KOPT-K1 (cell line): Measurements from ENCODE around the gene ZNF24.

Experiments used
- H3K27ac ChIP-seq: fragments of 200-600 bp; sonication (generic); 2 replicates; pipeline ENCODE4 v1.5.1; 2016; ENCODE audit warnings: antibody characterized with exemption, mild to moderate bottlenecking, low read depth, low read length; ENCODE audit not compliant: poor library complexity, severe bottlenecking
- H3K36me3 ChIP-seq: fragments of 200-600 bp; sonication (generic); 2 replicates; pipeline ENCODE4 v1.5.1; 2017; ENCODE audit warnings: antibody characterized with exemption, mild to moderate bottlenecking, low read length, moderate library complexity; ENCODE audit not compliant: insufficient read depth
- H3K9me3 ChIP-seq: fragments of 200-600 bp; sonication (generic); 2 replicates; pipeline ENCODE4 v1.5.1; 2017; ENCODE audit warnings: antibody characterized with exemption, low read length, mild to moderate bottlenecking; ENCODE audit not compliant: insufficient read depth, poor library complexity, severe bottlenecking

Gene ZNF24

DNA sequence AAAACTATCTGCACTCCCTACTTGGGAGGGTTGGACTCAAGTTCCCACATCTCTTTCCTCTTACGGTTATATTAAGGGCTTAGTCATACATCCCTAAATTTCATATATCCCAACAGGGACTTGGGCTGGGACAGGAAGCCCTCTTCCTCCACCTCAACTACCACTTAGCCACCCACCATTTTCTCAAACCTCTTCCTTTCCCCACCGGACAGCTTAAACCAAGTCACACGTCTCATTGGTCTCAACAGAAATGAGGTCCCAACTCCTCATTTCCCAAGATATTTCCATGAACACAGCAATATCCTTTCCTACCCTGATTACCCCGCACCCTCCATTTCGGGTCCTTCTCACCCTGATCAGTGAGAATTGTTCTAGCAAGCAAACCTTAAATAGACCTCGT lies 54.9 kb downstream of the ZNF24 start:
- Histone ChIP-seq H3K27ac (peak overlapping the region; percentile 83), H3K9me3 (peaks cover 24% of the 10 kb centered on the region), H3K36me3 (peaks cover 30% of the 10 kb centered on the region)

DNA sequence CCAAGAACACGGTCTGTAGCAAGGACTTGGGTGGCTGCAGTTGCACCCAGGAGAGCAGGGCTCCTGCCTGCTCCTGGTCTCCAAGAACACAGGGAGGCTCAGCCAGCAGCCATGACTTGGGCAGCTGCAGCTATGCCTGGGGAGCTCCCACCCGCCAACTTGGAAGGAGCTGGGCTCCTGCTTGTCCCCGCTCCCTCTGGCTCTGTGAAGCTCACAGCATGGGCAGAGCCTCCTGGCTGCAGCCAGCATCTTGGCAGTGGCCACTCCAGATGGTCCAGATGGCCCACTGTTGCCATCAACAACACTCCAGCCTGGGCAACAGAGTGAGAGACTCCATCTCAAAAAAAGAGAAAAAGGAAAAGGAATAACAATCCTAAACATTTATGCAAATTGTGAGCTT lies 59.4 kb downstream of the ZNF24 start:
- Histone ChIP-seq H3K36me3 (peaks cover 25% of the 10 kb centered on the region), H3K27ac (no peak overlapping the region), H3K9me3 (peaks cover 50% of the 10 kb centered on the region)

DNA sequence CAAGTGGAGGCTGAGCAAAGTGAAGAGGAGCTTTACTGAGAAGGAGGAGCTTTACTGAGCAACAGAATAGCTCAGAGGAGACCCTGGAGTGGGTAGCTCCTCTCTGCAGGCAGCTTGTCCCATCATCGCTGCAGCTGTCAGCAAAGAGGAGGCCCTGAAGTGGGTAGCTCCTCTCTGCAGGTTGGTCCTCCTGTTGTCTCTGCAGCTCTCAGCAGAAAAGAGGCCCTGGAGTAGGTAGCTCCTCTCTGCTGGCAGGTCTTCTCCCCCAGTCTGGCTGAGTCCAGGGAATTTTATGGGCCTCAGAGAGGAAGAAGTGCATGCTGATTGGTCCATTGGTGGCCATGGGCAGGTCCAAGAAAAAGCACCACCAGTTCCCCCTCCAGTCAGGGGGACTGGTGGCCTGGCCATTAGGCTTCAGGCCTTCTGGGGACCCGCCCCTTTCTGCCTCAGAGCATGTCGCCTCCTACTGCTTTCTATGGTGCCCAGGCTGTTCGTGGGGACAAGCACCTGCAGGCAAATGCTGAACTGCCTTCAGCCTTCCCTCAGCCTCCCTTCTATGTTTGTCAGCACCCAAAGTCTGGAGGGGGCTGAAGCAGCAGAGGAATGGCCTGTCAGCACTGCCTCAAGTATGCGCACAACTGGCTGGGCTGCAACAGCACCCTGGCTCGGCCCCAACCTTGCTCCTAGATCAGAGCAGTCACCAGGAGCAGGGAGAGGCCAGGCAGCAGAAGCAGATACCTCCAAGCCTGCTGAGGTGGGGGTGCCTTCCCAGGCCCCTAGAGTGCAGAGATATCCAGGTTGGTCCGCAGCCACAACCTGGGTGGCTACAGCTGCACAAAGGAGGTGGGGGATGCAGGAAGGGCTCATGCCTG lies 60.1 kb downstream of the ZNF24 start:
- H3K27ac ChIP-seq: no peak overlapping the region
- H3K9me3 ChIP-seq: peaks cover 56% of the 10 kb centered on the region
- H3K36me3 ChIP-seq: peaks cover 25% of the 10 kb centered on the region

DNA sequence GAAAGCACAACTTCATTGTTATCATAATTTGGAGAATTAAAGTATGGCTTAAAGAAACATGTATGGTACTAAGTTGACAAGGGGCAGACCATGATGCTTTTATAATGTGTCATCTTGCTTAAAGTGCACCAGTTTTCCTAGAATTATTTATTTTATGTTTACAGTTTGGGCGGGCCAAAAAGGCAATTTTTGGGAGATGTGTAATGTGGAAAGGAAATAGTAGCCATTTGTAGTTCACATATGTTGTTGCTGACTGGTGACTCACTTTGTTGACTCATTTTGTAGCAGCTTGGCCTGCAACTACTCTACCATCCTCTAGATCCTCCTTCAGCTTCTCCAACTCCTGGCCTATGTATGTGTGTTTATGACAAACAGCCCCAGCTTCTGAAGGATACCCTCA lies 61.9 kb downstream of the ZNF24 start:
- Histone ChIP-seq H3K27ac (no peak overlapping the region), H3K9me3 (peaks cover 71% of the 10 kb centered on the region), H3K36me3 (peaks cover 25% of the 10 kb centered on the region)
